Breast epithelium (tissue), 4 donors: ENCODE results near the gene ETFA. TPM values are rescaled to one million over a fixed set of nuclear protein-coding genes. Genes with fewer than 3 reads are reported as not detected.

Source experiments
- DNase-seq, 2 donors: peaks; one replicate each; pipeline ENCODE4 v3.0.0-alpha.2; 2019; ENCODE audit warnings: low spot score in 2 of 2
- H3K27ac ChIP-seq, 2 donors: fragments of 200-600 bp; sonication (generic) in 1 of 2; one replicate each; pipeline ENCODE4 v1.5.1; 2016 to 2019; ENCODE audit warnings: mild to moderate bottlenecking in 1 of 2
- H3K27me3 ChIP-seq, 2 donors: fragments of 200-600 bp; sonication (generic) in 1 of 2; one replicate each; pipeline versions ENCODE4 v1.5.1 to v1.6.0; 2017 to 2019; ENCODE audit warnings: control low read depth in 1 of 2, mild to moderate bottlenecking in 1 of 2
- H3K36me3 ChIP-seq: fragments of 200-600 bp; one replicate; pipeline ENCODE4 v1.5.1; 2019
- H3K4me1 ChIP-seq, 2 donors: fragments of 200-600 bp; sonication (generic); one replicate each; pipeline ENCODE4 v1.5.1; 2016 to 2019; ENCODE audit warnings: control low read depth in 1 of 2
- H3K4me3 ChIP-seq, 3 donors: fragments of 200-600 bp; sonication (generic); 1 replicate in 2 of 3; 2 replicates in 1 of 3; pipeline ENCODE4 v1.5.1; 2016 to 2019; ENCODE audit warnings: mild to moderate bottlenecking in 3 of 3, moderate library complexity in 2 of 3
- H3K9me3 ChIP-seq, 2 donors: fragments of 200-600 bp; sonication (generic) in 1 of 2; one replicate each; pipeline ENCODE4 v1.5.1; 2016 to 2019; ENCODE audit warnings: control low read depth in 1 of 2
- CTCF ChIP-seq, 3 donors: fragments of 450-650 bp; IDR thresholded peaks; one replicate each; pipeline ENCODE4 v1.5.1; 2016 to 2017; ENCODE audit warnings: antibody characterized with exemption in 3 of 3, mild to moderate bottlenecking in 3 of 3, moderate library complexity in 3 of 3
- POLR2A ChIP-seq: fragments of 450-650 bp; IDR thresholded peaks from one replicate; pipeline ENCODE4 v1.6.1; 2016; ENCODE audit warnings: antibody characterized with exemption, mild to moderate bottlenecking, moderate library complexity
- POLR2AphosphoS5 ChIP-seq, 3 donors: sonication (generic); formaldehyde crosslinking; IDR thresholded peaks; one replicate each; pipeline ENCODE4 v1.6.1; 2017; ENCODE audit warnings: antibody characterized with exemption in 3 of 3
- intact Hi-C: fragments of 100-400 bp; cut with DNase I; formaldehyde crosslinking; loops from one replicate; pipeline ENCODE4 v1.15.1; 2023; ENCODE audit warnings: low total_unique reads
- total RNA-seq, 3 donors: library from RNA; depleted of rRNA; stranded (reverse); fragments of >200 nt; gene quantifications; one replicate each; pipeline ENCODE4 v1.1.0, GENCODE V29; 2016

ETFA gene
- total RNA-seq, 3 donors from 2014 or later = 96.0 to 108 (median 108) TPM

- no peaks in the 10 kb centered on the region for H3K36me3 ChIP-seq
- intact Hi-C loops = no loop called here
- H3K27me3 ChIP-seq = no peaks in the 10 kb centered on the region
- no peaks in the 10 kb centered on the region for H3K4me1 ChIP-seq
- H3K27ac ChIP-seq = no peak overlapping the region
- TF ChIP-seq CTCF (IDR thresholded peaks at IDR 0.05) (no peak), POLR2A (no peak), POLR2AphosphoS5 (IDR thresholded peaks at IDR 0.05) (no peak)
- DNase-seq = no peak
- no peaks in the 10 kb centered on the region for H3K9me3 ChIP-seq
- H3K4me3 ChIP-seq = no peak overlapping the region
Measured at GRCh38 chr15:76184650-76185035, 126.6 kb downstream of the ETFA start.

- no peak overlapping the region for H3K27ac ChIP-seq
- H3K36me3 ChIP-seq = no peaks in the 10 kb centered on the region
- H3K9me3 ChIP-seq = no peaks in the 10 kb centered on the region
- no peak for DNase-seq
- no peaks in the 10 kb centered on the region for H3K27me3 ChIP-seq
- intact Hi-C loops = no loop called here
- TF ChIP-seq POLR2A (no peak), POLR2AphosphoS5 (IDR thresholded peaks at IDR 0.05) (no peak), CTCF (IDR thresholded peaks at IDR 0.05) (no peak)
- no peaks in the 10 kb centered on the region for H3K4me1 ChIP-seq
- no peak overlapping the region for H3K4me3 ChIP-seq
Measured at GRCh38 chr15:76183930-76184649, 127.2 kb downstream of the ETFA start.

- H3K27me3 ChIP-seq = peaks cover 0 to 12% of the 10 kb centered on the region in 2 donors
- intact Hi-C loops = no loop called here
- H3K9me3 ChIP-seq = no peaks in the 10 kb centered on the region
- H3K27ac ChIP-seq = no peak overlapping the region
- H3K4me3 ChIP-seq = no peak overlapping the region
- TF ChIP-seq CTCF (IDR thresholded peaks at IDR 0.05) = no peak
- no peak for TF ChIP-seq POLR2AphosphoS5 (IDR thresholded peaks at IDR 0.05)
- no peak for TF ChIP-seq POLR2A
- DNase-seq = no peak
- H3K4me1 ChIP-seq = no peaks in the 10 kb centered on the region
- H3K36me3 ChIP-seq = no peaks in the 10 kb centered on the region
Measured at GRCh38 chr15:76181705-76182107, 129.6 kb downstream of the ETFA start.

- no peaks in the 10 kb centered on the region for H3K4me1 ChIP-seq
- no peaks in the 10 kb centered on the region for H3K36me3 ChIP-seq
- TF ChIP-seq POLR2AphosphoS5 (IDR thresholded peaks at IDR 0.05) (no peak), CTCF (IDR thresholded peaks at IDR 0.05) (no peak), POLR2A (no peak)
- no peaks in the 10 kb centered on the region for H3K9me3 ChIP-seq
- no peak for DNase-seq
- H3K27ac ChIP-seq = no peak overlapping the region
- no peak overlapping the region for H3K4me3 ChIP-seq
- intact Hi-C loops = no loop called here
- peaks cover 0 to 12% of the 10 kb centered on the region in 2 donors for H3K27me3 ChIP-seq
Measured at GRCh38 chr15:76180321-76180720, 130.9 kb downstream of the ETFA start.

- TF ChIP-seq POLR2A (no peak), CTCF (IDR thresholded peaks at IDR 0.05) (no peak), POLR2AphosphoS5 (IDR thresholded peaks at IDR 0.05) (no peak)
Measured at GRCh38 chr15:76179023-76179422, 132.2 kb downstream of the ETFA start.

More at GRCh38 chr15:76179023-76179422, 132.2 kb downstream of the ETFA start:
- Histone ChIP-seq H3K27me3 (peaks cover 0 to 12% of the 10 kb centered on the region in 2 donors), H3K4me3 (no peak overlapping the region), H3K9me3 (no peaks in the 10 kb centered on the region), H3K27ac (no peak overlapping the region), H3K4me1 (no peaks in the 10 kb centered on the region), H3K36me3 (no peaks in the 10 kb centered on the region)
- intact Hi-C loops = no loop called here
- no peak for DNase-seq
